ENCODE measurements around the gene CAMK2A.

- TF ChIP-seq CTCF (IDR thresholded peaks at IDR 0.05) (no peak), POLR2A (IDR thresholded peaks at IDR 0.05) (no peak)
Observed at GRCh38 chr5:150285114-150285513, 4.5 kb downstream of the CAMK2A start.

Measured in Peyer's patch (tissue), 4 donors.